ENCODE results near the gene FXR2.
"Not testable (repeated sequence)": the region's sequence is repeated elsewhere in the genome, so short reads cannot be mapped to it uniquely, and the experiment has no call there.

Gene FXR2

DNA sequence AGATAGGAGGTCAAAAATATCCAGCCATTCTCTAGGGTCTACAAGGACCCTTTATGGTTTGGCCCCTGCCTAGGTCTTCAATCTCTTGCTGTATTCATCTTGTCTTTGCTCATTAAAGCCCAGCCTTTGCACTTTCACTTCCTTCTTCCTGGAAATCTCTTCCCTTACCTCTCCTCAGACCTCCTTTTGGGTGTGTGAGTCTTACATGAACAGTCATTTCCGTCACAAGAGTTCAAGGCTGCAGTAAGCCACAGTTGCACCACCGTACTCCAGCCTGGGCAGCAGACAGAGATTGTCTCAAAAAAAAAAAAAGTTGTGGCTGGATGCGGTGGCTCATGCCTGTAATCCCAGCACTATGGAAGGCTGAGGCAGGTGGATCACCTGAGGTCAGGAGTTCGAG, 30.1 kb upstream of the FXR2 start:
- Histone ChIP-seq H3K4me1 (ENCODE audit: control insufficient read depth, insufficient read depth, low read length) (no peaks in the 10 kb centered on the region), H3K4me3 (ENCODE audit: low read depth, low read length) (no peak overlapping the region), H3K36me3 (ENCODE audit: control insufficient read depth in 2 of 2, insufficient read depth in 1 of 2, low read length in 2 of 2) (no peaks in the 10 kb centered on the region), H3K9me3 (ENCODE audit: control insufficient read depth, insufficient read depth, low read depth, low read length) (no peaks in the 10 kb centered on the region), H3K27ac (ENCODE audit: extremely low read depth, low read depth, low read length) (no peak overlapping the region)
- ChIA-PET POLR2A (no interaction called here), CTCF (no interaction called here)
- TF ChIP-seq ZNF266 (tag by site-specific recombination; IDR thresholded peaks at IDR 0.05; ENCODE audit: low read depth) = no peak
- no peak for TF ChIP-seq ZNF214 (tag by site-specific recombination; IDR thresholded peaks at IDR 0.05; ENCODE audit: borderline replicate concordance)
- no peak for TF ChIP-seq ZEB2 (tag by site-specific recombination; IDR thresholded peaks at IDR 0.05)
- no peak for TF ChIP-seq ZBTB26 (tag by site-specific recombination; optimal IDR thresholded peaks at IDR 0.05)
- TF ChIP-seq SALL2 (tag by site-specific recombination; IDR thresholded peaks at IDR 0.05; ENCODE audit: borderline replicate concordance) = no peak
- no peak for TF ChIP-seq ZNF423 (tag by site-specific recombination; IDR thresholded peaks at IDR 0.05)
- TF ChIP-seq, protein P1, sequence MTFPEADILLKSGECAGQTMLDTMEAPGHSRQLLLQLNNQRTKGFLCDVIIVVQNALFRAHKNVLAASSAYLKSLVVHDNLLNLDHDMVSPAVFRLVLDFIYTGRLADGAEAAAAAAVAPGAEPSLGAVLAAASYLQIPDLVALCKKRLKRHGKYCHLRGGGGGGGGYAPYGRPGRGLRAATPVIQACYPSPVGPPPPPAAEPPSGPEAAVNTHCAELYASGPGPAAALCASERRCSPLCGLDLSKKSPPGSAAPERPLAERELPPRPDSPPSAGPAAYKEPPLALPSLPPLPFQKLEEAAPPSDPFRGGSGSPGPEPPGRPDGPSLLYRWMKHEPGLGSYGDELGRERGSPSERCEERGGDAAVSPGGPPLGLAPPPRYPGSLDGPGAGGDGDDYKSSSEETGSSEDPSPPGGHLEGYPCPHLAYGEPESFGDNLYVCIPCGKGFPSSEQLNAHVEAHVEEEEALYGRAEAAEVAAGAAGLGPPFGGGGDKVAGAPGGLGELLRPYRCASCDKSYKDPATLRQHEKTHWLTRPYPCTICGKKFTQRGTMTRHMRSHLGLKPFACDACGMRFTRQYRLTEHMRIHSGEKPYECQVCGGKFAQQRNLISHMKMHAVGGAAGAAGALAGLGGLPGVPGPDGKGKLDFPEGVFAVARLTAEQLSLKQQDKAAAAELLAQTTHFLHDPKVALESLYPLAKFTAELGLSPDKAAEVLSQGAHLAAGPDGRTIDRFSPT (tag by site-specific recombination; IDR thresholded peaks at IDR 0.05) = no peak
- TF ChIP-seq, protein P2, sequence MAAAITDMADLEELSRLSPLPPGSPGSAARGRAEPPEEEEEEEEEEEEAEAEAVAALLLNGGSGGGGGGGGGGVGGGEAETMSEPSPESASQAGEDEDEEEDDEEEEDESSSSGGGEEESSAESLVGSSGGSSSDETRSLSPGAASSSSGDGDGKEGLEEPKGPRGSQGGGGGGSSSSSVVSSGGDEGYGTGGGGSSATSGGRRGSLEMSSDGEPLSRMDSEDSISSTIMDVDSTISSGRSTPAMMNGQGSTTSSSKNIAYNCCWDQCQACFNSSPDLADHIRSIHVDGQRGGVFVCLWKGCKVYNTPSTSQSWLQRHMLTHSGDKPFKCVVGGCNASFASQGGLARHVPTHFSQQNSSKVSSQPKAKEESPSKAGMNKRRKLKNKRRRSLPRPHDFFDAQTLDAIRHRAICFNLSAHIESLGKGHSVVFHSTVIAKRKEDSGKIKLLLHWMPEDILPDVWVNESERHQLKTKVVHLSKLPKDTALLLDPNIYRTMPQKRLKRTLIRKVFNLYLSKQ (tag by site-specific recombination; IDR thresholded peaks at IDR 0.05; ENCODE audit: borderline replicate concordance) = no peak
- no peak for TF ChIP-seq ZNF112 (tag by site-specific recombination; IDR thresholded peaks at IDR 0.05)
- TF ChIP-seq, protein P3, sequence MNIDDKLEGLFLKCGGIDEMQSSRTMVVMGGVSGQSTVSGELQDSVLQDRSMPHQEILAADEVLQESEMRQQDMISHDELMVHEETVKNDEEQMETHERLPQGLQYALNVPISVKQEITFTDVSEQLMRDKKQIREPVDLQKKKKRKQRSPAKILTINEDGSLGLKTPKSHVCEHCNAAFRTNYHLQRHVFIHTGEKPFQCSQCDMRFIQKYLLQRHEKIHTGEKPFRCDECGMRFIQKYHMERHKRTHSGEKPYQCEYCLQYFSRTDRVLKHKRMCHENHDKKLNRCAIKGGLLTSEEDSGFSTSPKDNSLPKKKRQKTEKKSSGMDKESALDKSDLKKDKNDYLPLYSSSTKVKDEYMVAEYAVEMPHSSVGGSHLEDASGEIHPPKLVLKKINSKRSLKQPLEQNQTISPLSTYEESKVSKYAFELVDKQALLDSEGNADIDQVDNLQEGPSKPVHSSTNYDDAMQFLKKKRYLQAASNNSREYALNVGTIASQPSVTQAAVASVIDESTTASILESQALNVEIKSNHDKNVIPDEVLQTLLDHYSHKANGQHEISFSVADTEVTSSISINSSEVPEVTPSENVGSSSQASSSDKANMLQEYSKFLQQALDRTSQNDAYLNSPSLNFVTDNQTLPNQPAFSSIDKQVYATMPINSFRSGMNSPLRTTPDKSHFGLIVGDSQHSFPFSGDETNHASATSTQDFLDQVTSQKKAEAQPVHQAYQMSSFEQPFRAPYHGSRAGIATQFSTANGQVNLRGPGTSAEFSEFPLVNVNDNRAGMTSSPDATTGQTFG (tag by site-specific recombination; IDR thresholded peaks at IDR 0.05; ENCODE audit: borderline replicate concordance) = no peak
- no peak for TF ChIP-seq ZNF830 (tag by site-specific recombination; IDR thresholded peaks at IDR 0.05; ENCODE audit: low read depth)
- no peak for TF ChIP-seq ZNF518A (tag by site-specific recombination; conservative IDR thresholded peaks at IDR 0.05; ENCODE audit: low read depth)
- no peak for TF ChIP-seq ZNF146 (tag by site-specific recombination; IDR thresholded peaks at IDR 0.05)
- no peak for TF ChIP-seq ZNF184 (tag by site-specific recombination; IDR thresholded peaks at IDR 0.05)
- no peak for TF ChIP-seq ZBTB49 (tag by site-specific recombination; IDR thresholded peaks at IDR 0.05; ENCODE audit: low read depth)
- TF ChIP-seq ZBTB10 (tag by site-specific recombination; IDR thresholded peaks at IDR 0.05) = no peak

- POLR2A ChIA-PET = interaction anchor here (0.6 to 2.2 kb wide), 5 partner anchors 9 to 45 kb away, joined by 3 to 10 read pairs (median 4); partner anchors contain the start of genes ATP1B2, SAT2 and TP53
Observed at GRCh38 chr17:7641635-7642034, 26.9 kb upstream of the FXR2 start.

More at GRCh38 chr17:7641635-7642034, 26.9 kb upstream of the FXR2 start:
- not testable (repeated sequence) for H3K9me3 ChIP-seq (ENCODE audit: control insufficient read depth, insufficient read depth, low read depth, low read length); H3K36me3 ChIP-seq (ENCODE audit: control insufficient read depth in 2 of 2, insufficient read depth in 1 of 2, low read length in 2 of 2); H3K27ac ChIP-seq (ENCODE audit: extremely low read depth, low read depth, low read length); H3K4me3 ChIP-seq (ENCODE audit: low read depth, low read length); H3K4me1 ChIP-seq (ENCODE audit: control insufficient read depth, insufficient read depth, low read length)
- CTCF ChIA-PET = interaction anchor here (1.1 to 2.8 kb wide), 3 partner anchors 8 to 46 kb away, joined by 3 to 17 read pairs (median 5); partner anchors contain the start of genes TP53 and WRAP53
